HCT116 (cell line): ENCODE results near the gene KCNG1. TPM values are rescaled to one million over a fixed set of nuclear protein-coding genes. Genes with fewer than 3 reads are reported as not detected.

Experiments
- ATAC-seq: fragments of 200-7000 bp; cut with Tn5 transposase; 2 replicates; pipeline ENCODE4 v1.9.1; 2020; ENCODE audit warnings: mild to moderate bottlenecking, moderate library complexity
- BruUV-seq: library from RNA; stranded (reverse); fragments of 400-500 nt; replicated peaks from 2 replicates; lab custom pipeline; 2021; lab: Mats Ljungman, UMichigan
- CTCF ChIA-PET: fragments of 300-600 bp; sonication (Branson Sonifier 250); formaldehyde crosslinking; loops from one replicate; lab custom pipeline; 2021; ENCODE audit warnings: antibody characterized with exemption; lab: Charles Lee
- POLR2A ChIA-PET: fragments of 300-600, 350-600 bp; sonication (Branson Sonifier 250); formaldehyde crosslinking; loops from one replicate; lab custom pipeline; 2021; ENCODE audit warnings: antibody characterized with exemption; lab: Charles Lee
- RAD21 ChIA-PET, 2 experiments: fragments of 300-600 bp; sonication (Branson Sonifier 250); formaldehyde crosslinking; loops; one replicate each; lab custom pipeline; 2023; ENCODE audit warnings: low total read pairs in 2 of 2; ENCODE audit not compliant: uncharacterized antibody in 2 of 2, unreplicated experiment in 2 of 2, low non-redundant PET in 1 of 2; lab: Charles Lee
- DNase-seq: peaks from one replicate; pipeline ENCODE4 v3.0.0-alpha.2; 2010; ENCODE audit warnings: low read depth, low spot score
- H2AFZ ChIP-seq: fragments of 200-600 bp; shearing (Covaris generic), sonication (generic); 2 replicates; pipeline ENCODE4 v1.6.1; 2017; ENCODE audit warnings: low read depth, mixed run types, mixed read lengths, antibody characterized with exemption, low read length; ENCODE audit not compliant: poor library complexity, severe bottlenecking
- H3K27ac ChIP-seq: 2 replicates; pipeline ENCODE4 v1.5.1; 2012; ENCODE audit warnings: low read depth, low read length
- H3K27me3 ChIP-seq: fragments of 200-600 bp; sonication (generic); 2 replicates; pipeline ENCODE4 v1.6.1; 2016; ENCODE audit warnings: mixed run types, low read length, mixed read lengths; ENCODE audit not compliant: insufficient read depth
- H3K36me3 ChIP-seq, 2 experiments: fragments of 200-500 bp in 1 of 2; fragments of 200-600 bp in 1 of 2; sonication (Bioruptor generic) in 1 of 2; sonication (generic) in 1 of 2; 2 replicates each; pipeline versions ENCODE4 v1.5.1 to v1.6.1; 2014 to 2016; ENCODE audit warnings: low read length in 2 of 2, inconsistent platforms in 1 of 2, mixed read lengths in 1 of 2, mixed run types in 1 of 2; ENCODE audit not compliant: insufficient read depth in 2 of 2, control insufficient read depth in 1 of 2
- H3K4me1 ChIP-seq, 2 experiments: fragments of 200-600 bp in 1 of 2; sonication (generic) in 1 of 2; 2 replicates each; pipeline versions ENCODE4 v1.5.1 to v1.6.1; 2012 to 2017; ENCODE audit warnings: low read length in 2 of 2, inconsistent platforms in 1 of 2, mild to moderate bottlenecking in 1 of 2, mixed read lengths in 1 of 2, mixed run types in 1 of 2, moderate library complexity in 1 of 2; ENCODE audit not compliant: insufficient read depth in 2 of 2, control insufficient read depth in 1 of 2
- H3K4me2 ChIP-seq: fragments of 200-600 bp; sonication (generic); 2 replicates; pipeline ENCODE4 v1.6.1; 2017; ENCODE audit warnings: mixed run types, low read length, mixed read lengths
- H3K4me3 ChIP-seq, 2 experiments: fragments of 200-600 bp in 1 of 2; sonication (generic) in 1 of 2; replicated peaks in 1 of 2; 2 replicates each; pipeline ENCODE4 v1.5.1; 2011 to 2016; ENCODE audit warnings: low read length in 2 of 2, control low read depth in 1 of 2, low read depth in 1 of 2, mild to moderate bottlenecking in 1 of 2, mixed read lengths in 1 of 2, mixed run types in 1 of 2
- H3K79me2 ChIP-seq: fragments of 200-600 bp; sonication (generic); 2 replicates; pipeline ENCODE4 v1.6.1; 2017; ENCODE audit warnings: mild to moderate bottlenecking, mixed run types, low read length, moderate library complexity, mixed read lengths; ENCODE audit not compliant: insufficient read depth
- H3K9ac ChIP-seq: fragments of 200-600 bp; sonication (generic); 2 replicates; pipeline ENCODE4 v1.6.1; 2016; ENCODE audit warnings: low read length, mixed read lengths
- H3K9me2 ChIP-seq: fragments of 200-600 bp; sonication (generic), shearing (Covaris generic); 2 replicates; pipeline ENCODE4 v1.6.1; 2017; ENCODE audit warnings: mixed run types, mild to moderate bottlenecking, moderate library complexity; ENCODE audit not compliant: insufficient read depth
- H3K9me3 ChIP-seq, 2 experiments: fragments of 200-500 bp in 1 of 2; fragments of 200-600 bp in 1 of 2; sonication (Bioruptor generic) in 1 of 2; sonication (generic) in 1 of 2; 2 replicates each; pipeline ENCODE4 v1.6.1; 2014 to 2017; ENCODE audit warnings: low read length in 2 of 2, mixed read lengths in 2 of 2, inconsistent platforms in 1 of 2, low read depth in 1 of 2, mild to moderate bottlenecking in 1 of 2, mixed run types in 1 of 2, moderate library complexity in 1 of 2; ENCODE audit not compliant: control insufficient read depth in 1 of 2, insufficient read depth in 1 of 2
- H4K20me1 ChIP-seq: fragments of 200-600 bp; sonication (generic), shearing (Covaris generic); 2 replicates; pipeline ENCODE4 v1.6.1; 2017; ENCODE audit warnings: mixed run types, mild to moderate bottlenecking, moderate library complexity; ENCODE audit not compliant: insufficient read depth
- ATF3 ChIP-seq: IDR thresholded peaks from 2 replicates; pipeline ENCODE4 v1.6.1; 2012
- CEBPB ChIP-seq: IDR thresholded peaks from 2 replicates; pipeline ENCODE4 v1.6.1; 2012; ENCODE audit warnings: low read depth
- CTCF ChIP-seq, 3 experiments: fragments of 200-600 bp in 1 of 3; sonication (generic) in 1 of 3; IDR thresholded peaks in 2 of 3; conservative IDR thresholded peaks in 1 of 3; 2 replicates each; pipeline ENCODE4 v1.5.1; 2012 to 2017; ENCODE audit warnings: low read depth in 2 of 3, low read length in 2 of 3, antibody characterized with exemption in 1 of 3, borderline replicate concordance in 1 of 3, control low read depth in 1 of 3, mild to moderate bottlenecking in 1 of 3, mixed read lengths in 1 of 3, mixed run types in 1 of 3, moderate library complexity in 1 of 3; ENCODE audit not compliant: insufficient read depth in 1 of 3
- EGR1 ChIP-seq: IDR thresholded peaks from 2 replicates; pipeline ENCODE4 v1.6.1; 2012; ENCODE audit warnings: low read depth
- ELF1 ChIP-seq: IDR thresholded peaks from 2 replicates; pipeline ENCODE4 v1.6.1; 2012; ENCODE audit warnings: low read depth, borderline replicate concordance
- EZH2 ChIP-seq: fragments of 200-600 bp; sonication (generic); IDR thresholded peaks from 2 replicates; pipeline ENCODE4 v1.6.1; 2017; ENCODE audit warnings: antibody characterized with exemption, mixed run types
- EZH2phosphoT487 ChIP-seq: fragments of 200-600 bp; IDR thresholded peaks from 2 replicates; pipeline ENCODE4 v1.6.1; 2018; ENCODE audit warnings: antibody characterized with exemption, borderline replicate concordance
- FOSL1 ChIP-seq: IDR thresholded peaks from 2 replicates; pipeline ENCODE4 v1.6.1; 2012; ENCODE audit warnings: low read depth
- SP1 ChIP-seq: IDR thresholded peaks from 2 replicates; pipeline ENCODE4 v1.6.1; 2012; ENCODE audit warnings: low read depth
- SRF ChIP-seq: IDR thresholded peaks from 2 replicates; pipeline ENCODE4 v1.6.1; 2012; ENCODE audit warnings: low read depth
- YY1 ChIP-seq: IDR thresholded peaks from 2 replicates; pipeline ENCODE4 v1.6.1; 2011; ENCODE audit warnings: low read length, low read depth, moderate library complexity, mild to moderate bottlenecking; ENCODE audit not compliant: insufficient replicate concordance; ENCODE audit errors: extremely low read depth
- intact Hi-C: fragments of 100-400 bp; cut with micrococcal nuclease; formaldehyde crosslinking; loops from 2 replicates; pipeline ENCODE4 v1.10.0; 2022
- total RNA-seq: library from RNA; stranded (reverse); gene quantifications from one replicate; pipeline ENCODE4 v1.2.1, GENCODE V29; 2021; ENCODE audit not compliant: unreplicated experiment
- TF ChIP-seq, protein P1 (sequence below): IDR thresholded peaks from 2 replicates; pipeline ENCODE4 v1.6.1; 2012

Gene KCNG1
- total RNA-seq, 1 experiment from 2014 or later = 54.6 TPM

DNA sequence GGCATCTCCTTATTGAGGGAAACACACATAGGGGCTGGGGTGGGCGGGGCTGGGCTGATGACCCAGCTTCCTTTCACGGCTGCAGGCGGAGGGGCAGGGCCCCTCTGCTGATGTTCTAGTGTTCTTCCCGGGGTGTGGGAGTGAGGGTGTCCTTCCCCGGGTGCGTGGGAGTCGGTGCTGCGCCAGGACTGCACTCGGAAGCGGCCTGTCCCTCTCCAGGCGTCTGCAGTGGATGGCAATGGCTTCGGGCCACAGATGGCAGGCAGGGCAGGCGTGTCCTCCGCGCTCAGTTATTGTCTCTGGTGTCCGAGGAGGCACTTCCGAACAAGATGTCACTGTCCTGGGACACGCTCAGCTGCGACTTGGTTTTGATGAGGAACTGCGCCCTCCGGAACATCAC is 19.2 kb downstream of the KCNG1 start:
- peaks cover 0 to 2% of the 10 kb centered on the region in 2 experiments; a peak in 2 of 4 replicates for H3K36me3 ChIP-seq

More for the DNA sequence above, 19.2 kb downstream of the KCNG1 start:
- intact Hi-C loops = no loop called here
- POLR2A ChIA-PET = no interaction called here
- CTCF ChIA-PET = interaction anchor here (1.4 kb wide), 1 partner anchor 16 kb away, joined by 3 read pairs; no protein-coding TSS in a partner anchor
- Histone ChIP-seq H4K20me1 (no peaks in the 10 kb centered on the region), H2AFZ (no peak overlapping the region), H3K4me2 (no peak overlapping the region), H3K4me1 (no peaks in the 10 kb centered on the region), H3K27ac (no peak overlapping the region), H3K79me2 (no peaks in the 10 kb centered on the region), H3K27me3 (no peaks in the 10 kb centered on the region), H3K4me3 (no peak overlapping the region), H3K9ac (no peak overlapping the region), H3K9me3 (no peaks in the 10 kb centered on the region), H3K9me2 (no peaks in the 10 kb centered on the region)
- TF ChIP-seq EGR1 (no peak), FOSL1 (no peak), SRF (no peak), EZH2 (no peak), YY1 (no peak), ELF1 (no peak), CTCF (IDR thresholded peaks at IDR 0.05 in 2 of 3, conservative IDR thresholded peaks at IDR 0.05 in 1 of 3; ENCODE audit: borderline replicate concordance in 1 of 3, insufficient read depth in 1 of 3, low read depth in 2 of 3, low read length in 2 of 3) (no peak), CEBPB (no peak), SP1 (no peak), EZH2phosphoT487 (no peak), ATF3 (no peak)
- TF ChIP-seq, protein P1, sequence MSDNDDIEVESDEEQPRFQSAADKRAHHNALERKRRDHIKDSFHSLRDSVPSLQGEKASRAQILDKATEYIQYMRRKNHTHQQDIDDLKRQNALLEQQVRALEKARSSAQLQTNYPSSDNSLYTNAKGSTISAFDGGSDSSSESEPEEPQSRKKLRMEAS = no peak
- no TSS peak for BruUV-seq
- ATAC-seq (no peak), DNase-seq (no peak)
- RAD21 ChIA-PET = no interaction called here
